ENCODE data around the gene ANKRD7. TPM values are rescaled to one million over a fixed set of nuclear protein-coding genes. Genes with fewer than 3 reads are reported as not detected.
"Not testable (repeated sequence)": the region's sequence is repeated elsewhere in the genome, so short reads cannot be mapped to it uniquely, and the experiment has no call there.

ANKRD7 gene
- total and polyA plus RNA-seq, 11 donors: 0.23 to 1.3 (median 0.43) TPM; not detected in 4

- Histone ChIP-seq H3K27ac (no peak overlapping the region), H3K4me1 (no peaks in the 10 kb centered on the region), H3K4me3 (no peak overlapping the region), H3K36me3 (no peaks in the 10 kb centered on the region), H3K27me3 (no peaks in the 10 kb centered on the region), H3K9me3 (no peaks in the 10 kb centered on the region)
- intact Hi-C loops (cut with DNase I): no loop called here
- no peak for DNase-seq
- TF ChIP-seq POLR2A (IDR thresholded peaks at IDR 0.05) (no peak), CTCF (IDR thresholded peaks at IDR 0.05) (no peak)
- ATAC-seq: no peak
- WGBS, 4 donors: 75 to 81% (median 79%) methylated on average over 3 of the region's 3 CpGs
Measured at GRCh38 chr7:118239014-118239413, 14.5 kb downstream of the ANKRD7 start.

- H3K27ac ChIP-seq; H3K9me3 ChIP-seq; intact Hi-C loops (cut with DNase I); H3K4me3 ChIP-seq; H3K36me3 ChIP-seq; ATAC-seq; H3K27me3 ChIP-seq; DNase-seq; H3K4me1 ChIP-seq: not testable (repeated sequence)
- WGBS, 4 donors: 95 to 98% (median 97%) methylated on average over 2 of the region's 2 CpGs
Measured at GRCh38 chr7:118240320-118240719, 15.8 kb downstream of the ANKRD7 start.

GRCh38 chr7:118243695-118244094, 19.2 kb downstream of the ANKRD7 start:
- Histone ChIP-seq H3K27me3 (no peaks in the 10 kb centered on the region), H3K36me3 (no peaks in the 10 kb centered on the region), H3K9me3 (peaks cover 0 to 5% (median 0%) of the 10 kb centered on the region in 12 donors), H3K27ac (no peak overlapping the region), H3K4me1 (no peaks in the 10 kb centered on the region), H3K4me3 (no peak overlapping the region)
- ATAC-seq: no peak
- DNase-seq: no peak
- WGBS, 4 donors: 77 to 89% (median 85%) methylated on average over 1 of the region's 1 CpG
- no peak for TF ChIP-seq POLR2A (IDR thresholded peaks at IDR 0.05)
- no peak for TF ChIP-seq CTCF (IDR thresholded peaks at IDR 0.05)
- intact Hi-C loops (cut with DNase I): no loop called here

GRCh38 chr7:118245267-118246040, 20.9 kb downstream of the ANKRD7 start:
- Histone ChIP-seq H3K36me3 (no peaks in the 10 kb centered on the region), H3K27me3 (no peaks in the 10 kb centered on the region), H3K4me3 (no peak overlapping the region), H3K9me3 (peaks cover 0 to 5% (median 0%) of the 10 kb centered on the region in 12 donors), H3K4me1 (no peaks in the 10 kb centered on the region), H3K27ac (no peak overlapping the region)
- intact Hi-C loops (cut with DNase I): no loop called here
- TF ChIP-seq POLR2A (IDR thresholded peaks at IDR 0.05): no peak
- TF ChIP-seq CTCF (IDR thresholded peaks at IDR 0.05): no peak
- 38 to 49% (median 41%) methylated on average over 2 of the region's 2 CpGs for WGBS, 4 donors
- no peak for DNase-seq
- ATAC-seq: no peak
